SK-N-MC (cell line): ENCODE data around the gene IGF2R.
A peak's percentile ranks its signal among the peaks of the same experiment; 100 is the strongest.

ENCODE experiments used
- DNase-seq: peaks from one replicate; pipeline ENCODE4 v3.0.0-alpha.2; 2011; ENCODE audit warnings: low read depth, low spot score
- H3K27ac ChIP-seq: fragments of 200-600 bp; sonication (generic); 2 replicates; pipeline ENCODE4 v1.5.1; 2016; ENCODE audit warnings: mixed run types
- H3K36me3 ChIP-seq: fragments of 200-600 bp; sonication (generic); 2 replicates; pipeline ENCODE4 v1.6.1; 2017; ENCODE audit warnings: antibody characterized with exemption, low read length, mixed read lengths; ENCODE audit not compliant: insufficient read depth
- H3K4me3 ChIP-seq: fragments of 200-600 bp; sonication (generic); 2 replicates; pipeline ENCODE4 v1.5.1; 2016
- H3K9ac ChIP-seq: fragments of 200-600 bp; sonication (generic); 2 replicates; pipeline ENCODE4 v1.8.0; 2017; ENCODE audit warnings: mixed run types, mixed read lengths; ENCODE audit not compliant: insufficient read length
- H3K9me3 ChIP-seq: fragments of 200-600 bp; sonication (generic); 2 replicates; pipeline ENCODE4 v1.6.1; 2017; ENCODE audit warnings: low read depth, mild to moderate bottlenecking, antibody characterized with exemption, low read length, moderate library complexity, mixed read lengths
- EZH2 ChIP-seq: fragments of 200-600 bp; sonication (generic); IDR thresholded peaks from one replicate; pipeline ENCODE4 v1.6.1; 2017; ENCODE audit warnings: antibody characterized with exemption
- FOXP2 ChIP-seq: optimal IDR thresholded peaks from 2 replicates; pipeline ENCODE3; 2011; ENCODE audit warnings: mild to moderate bottlenecking, moderate library complexity; ENCODE audit not compliant: insufficient read depth; ENCODE audit errors: extremely low read length, control extremely low read depth
- POLR2AphosphoS5 ChIP-seq: IDR thresholded peaks from 2 replicates; pipeline ENCODE4 v1.6.1; 2012; ENCODE audit warnings: mild to moderate bottlenecking, low read depth, low read length, borderline replicate concordance

Gene IGF2R

GRCh38 chr6:159981403-159982245, 12.7 kb downstream of the IGF2R start:
- Histone ChIP-seq H3K36me3 (no peaks in the 10 kb centered on the region), H3K4me3 (no peak overlapping the region), H3K27ac (no peak overlapping the region), H3K9me3 (no peaks in the 10 kb centered on the region), H3K9ac (no peak overlapping the region)
- no peak for DNase-seq
- TF ChIP-seq EZH2 (no peak), POLR2AphosphoS5 (no peak), FOXP2 (no peak)

- Histone ChIP-seq H3K9ac (peak overlapping the region; percentile 26), H3K27ac (0 out of 2 replicates have a peak overlapping the region, but pooled peaks have one; percentile 19), H3K4me3 (peak overlapping the region; percentile 15; the same call in 1 of the 2 replicates), H3K9me3 (no peaks in the 10 kb centered on the region), H3K36me3 (no peaks in the 10 kb centered on the region)
- no peak for DNase-seq
- TF ChIP-seq POLR2AphosphoS5 (no peak), EZH2 (no peak), FOXP2 (no peak)
These were observed 14.0 kb downstream of the IGF2R start for GRCh38 chr6:159982731-159983506.

GRCh38 chr6:159983641-159984080, 14.8 kb downstream of the IGF2R start:
- 0 out of 2 replicates have a peak overlapping the region, but pooled peaks have one; percentile 19 for H3K27ac ChIP-seq
- no peak overlapping the region for H3K4me3 ChIP-seq
- DNase-seq = no peak
- H3K9me3 ChIP-seq = no peaks in the 10 kb centered on the region
- H3K9ac ChIP-seq = peak overlapping the region; percentile 26
- H3K36me3 ChIP-seq = no peaks in the 10 kb centered on the region
- no peak for TF ChIP-seq POLR2AphosphoS5
- TF ChIP-seq FOXP2 = no peak
- TF ChIP-seq EZH2 = no peak

- no peaks in the 10 kb centered on the region for H3K9me3 ChIP-seq
- no peaks in the 10 kb centered on the region for H3K36me3 ChIP-seq
- no peak overlapping the region for H3K27ac ChIP-seq
- TF ChIP-seq POLR2AphosphoS5 = no peak
- no peak for TF ChIP-seq EZH2
- TF ChIP-seq FOXP2 = no peak
- no peak overlapping the region for H3K4me3 ChIP-seq
- no peak overlapping the region for H3K9ac ChIP-seq
- no peak for DNase-seq
These were observed 15.4 kb downstream of the IGF2R start for GRCh38 chr6:159984268-159984786.

- H3K36me3 ChIP-seq = no peaks in the 10 kb centered on the region
- DNase-seq = no peak
- H3K27ac ChIP-seq = no peak overlapping the region
- no peaks in the 10 kb centered on the region for H3K9me3 ChIP-seq
- no peak overlapping the region for H3K4me3 ChIP-seq
- TF ChIP-seq EZH2 (no peak), FOXP2 (no peak), POLR2AphosphoS5 (no peak)
- no peak overlapping the region for H3K9ac ChIP-seq
These were observed 16.5 kb downstream of the IGF2R start for GRCh38 chr6:159985296-159985945.

GRCh38 chr6:159988983-159989454, 20.1 kb downstream of the IGF2R start:
- Histone ChIP-seq H3K9ac (no peak overlapping the region), H3K9me3 (no peaks in the 10 kb centered on the region), H3K27ac (no peak overlapping the region), H3K4me3 (no peak overlapping the region), H3K36me3 (peaks cover 19% of the 10 kb centered on the region)
- no peak for DNase-seq
- no peak for TF ChIP-seq EZH2
- no peak for TF ChIP-seq POLR2AphosphoS5
- no peak for TF ChIP-seq FOXP2

- Histone ChIP-seq H3K36me3 (peaks cover 24% of the 10 kb centered on the region), H3K27ac (no peak overlapping the region), H3K4me3 (no peak overlapping the region), H3K9me3 (no peaks in the 10 kb centered on the region), H3K9ac (no peak overlapping the region)
- TF ChIP-seq POLR2AphosphoS5 (no peak), EZH2 (no peak), FOXP2 (no peak)
- DNase-seq = no peak
These were observed 20.9 kb downstream of the IGF2R start for GRCh38 chr6:159989492-159990480.
